Ascending aorta (tissue), 2 donors: ENCODE measurements around the gene TRIM71. TPM values are rescaled to one million over a fixed set of nuclear protein-coding genes. Genes with fewer than 3 reads are reported as not detected.

ENCODE experiments used
- DNase-seq, 2 donors: peaks; one replicate each; pipeline ENCODE4 v3.0.0-alpha.2; 2019; ENCODE audit warnings: low spot score in 2 of 2
- H3K27ac ChIP-seq, 2 donors: fragments of 200-600 bp; sonication (generic); one replicate each; pipeline ENCODE4 v1.5.1; 2016 to 2017; ENCODE audit warnings: mild to moderate bottlenecking in 1 of 2
- H3K27me3 ChIP-seq: fragments of 200-600 bp; sonication (generic); one replicate; pipeline ENCODE4 v1.5.1; 2017
- H3K36me3 ChIP-seq, 2 donors: fragments of 200-600 bp; sonication (generic); one replicate each; pipeline ENCODE4 v1.5.1; 2016
- H3K4me1 ChIP-seq, 2 donors: fragments of 200-600 bp; sonication (generic); one replicate each; pipeline ENCODE4 v1.5.1; 2016 to 2017; ENCODE audit warnings: mild to moderate bottlenecking in 1 of 2
- H3K4me3 ChIP-seq, 2 donors: fragments of 200-600 bp; sonication (generic); one replicate each; pipeline ENCODE4 v1.5.1; 2016 to 2017; ENCODE audit warnings: mild to moderate bottlenecking in 1 of 2
- H3K9me3 ChIP-seq, 2 donors: fragments of 200-600 bp; sonication (generic); one replicate each; pipeline ENCODE4 v1.5.1; 2016
- intact Hi-C: fragments of 100-400 bp; cut with DNase I; formaldehyde crosslinking; loops from one replicate; pipeline ENCODE4 v1.15.1; 2023
- total RNA-seq: library from RNA; depleted of rRNA; stranded (reverse); fragments of >200 nt; gene quantifications from one replicate; pipeline ENCODE4 v1.1.0, GENCODE V29; 2016
- TF ChIP-seq, protein P1 (sequence below), 3 experiments: fragments of 200-600 bp in 2 of 3; fragments of 450-650 bp in 1 of 3; sonication (generic) in 2 of 3; IDR thresholded peaks; one replicate each; pipeline ENCODE4 v1.5.1; 2016 to 2019; ENCODE audit warnings: antibody characterized with exemption in 3 of 3, mild to moderate bottlenecking in 1 of 3, moderate library complexity in 1 of 3

The TRIM71 gene
- total RNA-seq, 1 donor from 2014 or later = not detected

DNA sequence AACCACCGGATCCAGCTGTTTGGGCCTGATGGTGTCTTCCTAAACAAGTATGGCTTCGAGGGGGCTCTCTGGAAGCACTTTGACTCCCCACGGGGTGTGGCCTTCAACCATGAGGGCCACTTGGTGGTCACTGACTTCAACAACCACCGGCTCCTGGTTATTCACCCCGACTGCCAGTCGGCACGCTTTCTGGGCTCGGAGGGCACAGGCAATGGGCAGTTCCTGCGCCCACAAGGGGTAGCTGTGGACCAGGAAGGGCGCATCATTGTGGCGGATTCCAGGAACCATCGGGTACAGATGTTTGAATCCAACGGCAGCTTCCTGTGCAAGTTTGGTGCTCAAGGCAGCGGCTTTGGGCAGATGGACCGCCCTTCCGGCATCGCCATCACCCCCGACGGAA, 73.6 kb downstream of the TRIM71 start:
- Histone ChIP-seq H3K4me3 (no peak overlapping the region), H3K27me3 (no peaks in the 10 kb centered on the region), H3K27ac (no peak overlapping the region), H3K9me3 (no peaks in the 10 kb centered on the region), H3K36me3 (no peaks in the 10 kb centered on the region), H3K4me1 (no peaks in the 10 kb centered on the region)
- TF ChIP-seq, protein P1, sequence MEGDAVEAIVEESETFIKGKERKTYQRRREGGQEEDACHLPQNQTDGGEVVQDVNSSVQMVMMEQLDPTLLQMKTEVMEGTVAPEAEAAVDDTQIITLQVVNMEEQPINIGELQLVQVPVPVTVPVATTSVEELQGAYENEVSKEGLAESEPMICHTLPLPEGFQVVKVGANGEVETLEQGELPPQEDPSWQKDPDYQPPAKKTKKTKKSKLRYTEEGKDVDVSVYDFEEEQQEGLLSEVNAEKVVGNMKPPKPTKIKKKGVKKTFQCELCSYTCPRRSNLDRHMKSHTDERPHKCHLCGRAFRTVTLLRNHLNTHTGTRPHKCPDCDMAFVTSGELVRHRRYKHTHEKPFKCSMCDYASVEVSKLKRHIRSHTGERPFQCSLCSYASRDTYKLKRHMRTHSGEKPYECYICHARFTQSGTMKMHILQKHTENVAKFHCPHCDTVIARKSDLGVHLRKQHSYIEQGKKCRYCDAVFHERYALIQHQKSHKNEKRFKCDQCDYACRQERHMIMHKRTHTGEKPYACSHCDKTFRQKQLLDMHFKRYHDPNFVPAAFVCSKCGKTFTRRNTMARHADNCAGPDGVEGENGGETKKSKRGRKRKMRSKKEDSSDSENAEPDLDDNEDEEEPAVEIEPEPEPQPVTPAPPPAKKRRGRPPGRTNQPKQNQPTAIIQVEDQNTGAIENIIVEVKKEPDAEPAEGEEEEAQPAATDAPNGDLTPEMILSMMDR (IDR thresholded peaks at IDR 0.05) = no peak
- DNase-seq = no peak
- intact Hi-C loops = no loop called here

DNA sequence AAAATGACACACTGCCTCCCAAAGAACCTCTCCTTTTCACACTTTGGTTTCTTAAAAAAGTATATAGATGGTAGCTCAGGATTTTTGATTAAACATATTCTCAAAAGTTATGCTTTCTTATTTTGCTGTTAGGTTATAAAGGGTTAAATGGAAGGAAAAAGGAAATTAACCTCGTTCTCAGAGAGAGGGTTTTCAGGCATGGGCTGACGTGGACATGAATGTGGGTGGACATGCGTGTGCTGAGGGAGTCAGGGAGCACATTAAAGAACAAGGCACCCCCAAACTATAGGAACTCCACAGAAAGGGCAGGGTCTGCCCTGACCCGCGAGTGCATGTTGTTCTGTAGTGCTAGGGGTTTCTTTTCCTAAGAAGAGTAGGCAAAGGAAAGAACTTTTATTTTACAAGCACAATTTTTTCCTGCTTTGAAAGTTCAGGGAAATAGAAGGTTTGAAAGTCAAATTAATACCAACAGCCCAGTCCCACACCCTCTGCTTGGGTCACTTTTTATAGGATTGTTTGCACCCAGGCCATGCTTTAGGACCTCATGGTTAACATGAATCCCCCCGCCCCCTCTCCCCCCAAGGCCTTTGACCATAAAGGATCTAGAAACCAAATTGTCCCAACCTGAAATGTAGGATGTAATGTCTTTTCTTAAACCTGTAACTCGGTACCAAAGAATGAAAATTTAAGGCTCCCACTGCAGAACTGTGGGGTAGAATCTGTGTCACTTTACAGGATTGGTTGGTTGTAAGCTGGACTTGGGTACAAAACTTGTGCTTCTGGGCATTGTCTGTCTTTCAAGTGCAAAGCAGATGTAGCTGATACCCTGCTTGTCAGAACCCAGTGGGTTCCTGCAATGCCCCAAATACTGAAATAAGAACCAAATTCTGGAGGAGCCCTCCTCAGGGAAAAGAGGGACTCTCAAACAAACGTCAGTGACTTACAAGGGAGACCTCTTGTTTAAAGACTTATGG, 75.1 kb downstream of the TRIM71 start:
- H3K36me3 ChIP-seq = no peaks in the 10 kb centered on the region
- no peaks in the 10 kb centered on the region for H3K4me1 ChIP-seq
- H3K9me3 ChIP-seq = no peaks in the 10 kb centered on the region
- no peak overlapping the region for H3K4me3 ChIP-seq
- no peaks in the 10 kb centered on the region for H3K27me3 ChIP-seq
- TF ChIP-seq, protein P1 (IDR thresholded peaks at IDR 0.05) = no peak
- no peak overlapping the region for H3K27ac ChIP-seq
- intact Hi-C loops = no loop called here
- no peak for DNase-seq

DNA sequence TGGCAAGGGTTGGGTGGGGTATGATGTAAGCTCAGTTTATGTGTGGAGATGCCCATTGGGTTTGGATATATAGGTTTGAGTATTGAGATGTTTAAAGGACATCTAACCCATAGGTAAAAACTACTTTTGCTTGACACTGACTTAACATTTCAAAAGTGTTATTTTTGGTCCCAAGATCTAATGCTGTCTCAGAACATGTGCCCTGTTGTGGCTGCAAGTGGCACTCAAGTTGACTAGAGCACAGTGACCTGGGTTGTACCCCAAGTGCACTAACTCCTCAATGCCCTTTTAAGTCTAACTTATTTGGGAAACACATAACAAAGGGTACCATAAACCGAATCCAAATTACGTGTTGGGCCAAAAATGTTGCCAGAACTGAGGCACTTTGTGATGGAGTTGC, 77.2 kb downstream of the TRIM71 start:
- no peak for DNase-seq
- no peak overlapping the region for H3K27ac ChIP-seq
- no peaks in the 10 kb centered on the region for H3K9me3 ChIP-seq
- H3K4me3 ChIP-seq = no peak overlapping the region
- no peaks in the 10 kb centered on the region for H3K36me3 ChIP-seq
- no peaks in the 10 kb centered on the region for H3K4me1 ChIP-seq
- H3K27me3 ChIP-seq = no peaks in the 10 kb centered on the region
- intact Hi-C loops = no loop called here
- TF ChIP-seq, protein P1 (IDR thresholded peaks at IDR 0.05) = no peak

DNA sequence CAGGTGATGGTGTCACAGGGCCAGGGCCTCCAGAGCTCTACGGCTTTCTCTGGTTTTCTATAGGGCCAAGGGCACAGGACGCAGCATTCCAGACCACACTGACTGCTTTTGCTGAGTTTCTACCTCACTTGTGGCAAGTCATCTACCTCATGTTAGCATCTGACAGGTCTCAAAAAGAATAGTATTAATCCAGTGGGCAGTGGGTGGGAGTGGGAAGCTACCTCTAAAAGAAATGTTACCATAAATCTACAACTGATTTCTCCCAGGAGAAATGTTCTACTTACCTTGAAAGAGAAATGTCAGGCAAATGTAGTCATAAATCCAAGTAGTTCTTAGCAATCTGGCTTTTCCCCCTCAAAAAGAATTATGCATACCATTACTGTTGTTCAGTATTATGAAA, 77.9 kb downstream of the TRIM71 start:
- Histone ChIP-seq H3K27me3 (no peaks in the 10 kb centered on the region), H3K27ac (no peak overlapping the region), H3K4me3 (no peak overlapping the region), H3K4me1 (no peaks in the 10 kb centered on the region), H3K36me3 (no peaks in the 10 kb centered on the region), H3K9me3 (no peaks in the 10 kb centered on the region)
- DNase-seq = no peak
- intact Hi-C loops = no loop called here
- TF ChIP-seq, protein P1 (IDR thresholded peaks at IDR 0.05) = no peak

DNA sequence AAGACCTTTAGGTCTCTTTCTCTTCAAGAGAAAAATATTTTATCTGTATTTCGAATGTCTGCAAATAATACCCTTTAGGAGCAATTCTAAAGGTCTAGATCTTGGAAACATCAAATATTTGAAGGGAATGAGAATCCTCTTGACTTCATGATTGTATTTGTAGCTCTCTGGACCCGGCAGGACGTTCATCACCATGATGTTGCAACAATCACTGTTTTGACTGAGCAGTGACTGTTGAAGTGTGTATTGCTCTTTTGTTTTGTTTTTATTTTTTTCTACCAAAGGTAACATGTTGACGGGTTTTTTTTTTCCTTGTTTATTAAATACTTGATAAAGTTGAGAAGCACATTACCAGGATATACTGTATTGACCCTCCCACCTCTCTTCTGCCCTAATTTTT, 78.3 kb downstream of the TRIM71 start:
- TF ChIP-seq, protein P1 (IDR thresholded peaks at IDR 0.05) = no peak

More for the DNA sequence above, 78.3 kb downstream of the TRIM71 start:
- Histone ChIP-seq H3K9me3 (no peaks in the 10 kb centered on the region), H3K4me3 (no peak overlapping the region), H3K27ac (no peak overlapping the region), H3K4me1 (no peaks in the 10 kb centered on the region), H3K27me3 (no peaks in the 10 kb centered on the region), H3K36me3 (no peaks in the 10 kb centered on the region)
- DNase-seq = no peak
- intact Hi-C loops = no loop called here
